SKM-1 treated with dmso at 0.1 percent for 144 hours (cell line): ENCODE data around the gene TRABD2B.

ENCODE experiments used
- DNase-seq: peaks from one replicate; lab custom pipeline; 2025; ENCODE audit not compliant: unreplicated experiment; lab: John Stamatoyannopoulos, UW

TRABD2B gene

DNA sequence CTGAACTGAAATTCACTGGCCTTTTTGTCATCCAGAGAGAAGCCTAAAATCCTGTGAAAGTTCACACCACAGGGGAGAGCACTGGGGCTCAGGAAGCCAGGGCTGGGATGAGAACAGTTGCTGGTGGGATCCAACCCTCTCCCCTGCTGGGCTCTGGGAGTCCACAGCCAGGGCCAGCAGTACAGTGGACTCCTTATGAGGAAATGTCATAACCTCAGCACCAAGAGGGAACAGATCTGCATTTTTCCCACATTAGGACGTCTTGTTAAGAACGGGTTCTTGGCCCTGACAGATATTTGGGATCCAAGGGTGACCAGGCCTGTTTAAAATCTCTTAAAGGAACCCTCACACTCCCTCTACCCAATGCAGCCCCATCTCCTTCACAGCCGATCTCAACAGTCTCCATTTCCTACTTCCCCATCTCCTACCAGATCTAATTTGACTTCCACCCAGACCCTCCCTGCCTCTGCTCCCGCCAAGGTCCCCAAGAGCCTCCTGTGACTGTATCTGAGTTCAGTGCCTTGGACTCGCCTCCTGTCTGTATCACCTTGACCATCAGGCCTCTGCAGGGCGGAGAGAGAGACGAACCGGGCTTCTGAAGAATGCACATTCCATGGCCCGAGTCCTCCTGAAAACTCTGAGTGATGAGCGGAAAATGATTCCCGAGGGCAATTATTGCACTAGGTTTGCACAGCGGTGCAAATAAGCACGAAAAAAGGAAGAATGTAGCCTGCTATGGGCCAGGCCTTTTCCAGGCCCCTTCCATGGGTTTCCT is 159.9 kb downstream of the TRABD2B start:
- DNase-seq, result no peak

- no peak for DNase-seq
These were observed 161.8 kb downstream of the TRABD2B start for GRCh38 chr1:47835409-47835808.

DNA sequence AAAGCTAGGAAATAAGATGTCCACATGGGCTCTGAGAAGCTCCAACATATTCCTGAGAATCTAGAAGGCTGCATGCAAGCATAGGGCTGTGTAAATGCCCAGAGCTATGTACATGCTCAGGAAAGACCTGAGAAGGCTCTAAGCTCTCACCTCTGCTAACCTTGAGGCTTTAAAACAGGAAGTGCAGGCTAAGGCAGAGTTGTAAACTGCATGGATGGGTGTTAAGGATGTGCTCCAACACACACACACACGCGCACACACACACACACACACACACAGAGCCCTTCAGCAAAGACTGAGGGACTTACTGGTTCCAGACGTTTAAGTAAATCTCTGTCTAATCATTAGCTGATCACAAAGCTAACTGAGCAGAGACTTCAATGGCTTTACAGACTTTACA is 162.9 kb downstream of the TRABD2B start:
- DNase-seq, result no peak

DNA sequence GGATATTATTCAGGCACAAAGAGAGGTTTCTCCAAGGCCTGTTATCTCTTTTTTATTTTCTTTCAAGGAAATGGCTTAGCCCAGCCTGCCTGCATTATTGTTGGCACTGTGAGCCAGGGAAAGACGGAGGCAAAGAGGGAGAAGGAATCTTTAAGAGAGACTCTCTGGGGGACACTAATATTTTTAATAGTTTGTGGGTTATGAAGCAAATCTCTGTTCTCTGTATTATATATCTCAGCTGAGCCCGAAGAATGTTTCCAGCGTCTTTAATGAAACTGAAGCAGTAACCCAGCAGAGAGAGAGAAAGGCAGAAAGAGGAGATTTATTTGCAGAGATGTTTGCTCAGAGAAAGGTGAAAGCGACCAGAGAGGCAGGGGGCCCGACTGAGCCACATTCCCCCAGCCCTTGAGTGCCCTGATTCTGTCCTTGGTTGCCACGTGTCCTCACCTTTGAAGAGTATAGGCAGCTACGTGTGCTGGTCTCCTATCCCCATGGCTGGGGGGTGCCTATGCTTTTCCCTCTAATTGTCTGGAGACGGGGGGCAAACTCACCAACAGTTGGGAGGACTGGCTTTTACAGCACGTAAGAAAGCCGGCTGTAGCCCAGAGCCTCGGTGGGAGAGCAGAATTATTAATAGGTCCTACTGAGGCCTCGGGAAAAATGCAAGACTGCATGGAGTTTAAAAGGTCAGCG is 166.4 kb downstream of the TRABD2B start:
- no peak for DNase-seq

DNA sequence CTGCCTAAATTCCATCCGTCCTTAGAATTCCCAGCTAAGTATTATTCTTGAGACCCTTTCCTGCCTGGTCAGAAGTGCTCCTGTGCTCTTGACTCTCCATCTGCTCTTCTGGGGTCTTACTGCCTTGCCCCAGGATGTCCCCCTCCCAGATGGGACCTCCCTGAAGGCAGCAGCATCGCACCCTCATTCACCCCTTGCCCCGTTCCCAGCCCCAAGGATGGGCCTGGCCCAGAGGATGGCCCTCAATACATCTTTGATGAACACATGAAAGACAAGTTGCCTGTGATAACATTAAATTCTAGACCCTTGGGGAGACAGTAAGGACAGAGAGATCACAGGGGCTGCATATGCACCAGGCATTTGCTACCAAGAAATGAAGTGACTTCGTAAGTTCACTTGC is 167.2 kb downstream of the TRABD2B start:
- no peak for DNase-seq

DNA sequence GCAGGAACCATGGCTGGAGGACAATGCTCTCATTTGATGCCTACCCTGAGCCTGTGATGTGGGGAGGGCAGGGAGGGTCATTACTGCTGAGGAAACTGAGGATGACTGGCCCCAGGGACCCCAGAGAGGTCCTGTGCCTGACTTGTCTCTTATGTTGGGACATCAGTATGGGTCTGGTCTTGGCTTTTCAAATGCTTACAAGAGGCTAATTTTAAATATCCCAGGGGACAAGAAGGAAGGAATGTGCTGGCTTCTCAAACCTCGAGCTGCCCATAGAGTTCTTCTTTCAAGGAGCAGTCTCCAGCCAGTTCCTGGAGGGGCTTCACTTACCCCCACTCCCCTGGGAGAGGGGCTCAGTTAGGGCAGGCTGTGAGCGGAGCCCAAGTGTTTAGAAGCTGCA is 168.2 kb downstream of the TRABD2B start:
- no peak for DNase-seq

DNA sequence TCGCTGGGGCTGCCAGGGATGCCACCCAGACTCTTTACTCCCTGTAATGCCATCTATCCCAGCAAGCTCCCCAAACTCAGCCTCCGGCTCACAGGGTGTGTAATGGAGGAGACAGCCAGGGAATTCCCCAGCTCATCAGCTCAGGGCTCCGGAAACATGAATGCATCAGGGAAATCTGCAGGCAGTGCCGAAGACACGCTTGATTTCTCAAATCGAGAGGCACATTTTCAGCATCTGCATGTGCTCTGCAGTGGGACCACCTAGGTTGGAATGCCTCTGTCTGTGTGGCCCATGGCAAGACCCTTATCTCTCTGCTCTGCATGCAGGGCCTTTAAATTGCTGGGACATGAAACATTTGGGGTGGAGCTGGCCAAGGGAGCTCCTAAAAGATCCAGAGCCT is 170.1 kb downstream of the TRABD2B start:
- no peak for DNase-seq

DNA sequence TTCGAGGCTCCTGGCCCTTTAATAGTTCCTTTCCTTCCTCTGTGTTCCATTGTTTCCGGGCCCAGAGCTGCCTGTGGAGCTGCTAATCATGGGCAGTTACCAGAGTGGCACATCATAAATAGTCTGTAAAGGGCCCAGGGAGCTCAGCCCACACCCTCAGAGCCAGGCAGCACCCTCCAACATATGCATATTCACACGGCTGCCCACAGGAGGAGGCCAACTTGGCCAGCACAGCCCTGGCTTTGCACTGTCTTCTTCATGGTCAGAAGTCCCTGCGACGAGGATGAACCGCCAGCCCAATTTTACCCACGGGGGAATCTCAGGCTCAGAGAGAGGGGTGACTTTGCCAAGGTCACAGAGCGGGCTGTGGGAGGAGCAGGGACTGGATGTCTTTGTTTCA is 172.5 kb downstream of the TRABD2B start:
- no peak for DNase-seq

DNA sequence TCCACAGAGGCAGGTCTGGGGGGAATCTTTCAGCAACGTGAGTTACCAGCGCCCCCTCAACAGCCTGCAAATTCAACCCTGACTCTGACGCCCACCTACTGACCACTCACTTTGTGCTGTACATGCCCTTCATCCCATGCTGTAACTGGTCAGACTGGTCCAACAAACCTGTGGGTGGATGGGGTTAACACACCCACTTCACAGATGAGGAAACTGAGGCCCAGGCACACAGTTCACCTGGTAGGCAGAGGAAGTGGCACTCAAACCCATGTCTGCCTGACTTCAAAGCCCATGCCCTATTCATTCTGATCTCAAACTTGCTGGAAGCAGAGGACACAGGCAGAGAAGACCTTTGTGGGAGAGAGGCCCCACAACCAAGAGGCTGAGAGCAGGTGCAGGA is 172.9 kb downstream of the TRABD2B start:
- DNase-seq, result no peak

DNA sequence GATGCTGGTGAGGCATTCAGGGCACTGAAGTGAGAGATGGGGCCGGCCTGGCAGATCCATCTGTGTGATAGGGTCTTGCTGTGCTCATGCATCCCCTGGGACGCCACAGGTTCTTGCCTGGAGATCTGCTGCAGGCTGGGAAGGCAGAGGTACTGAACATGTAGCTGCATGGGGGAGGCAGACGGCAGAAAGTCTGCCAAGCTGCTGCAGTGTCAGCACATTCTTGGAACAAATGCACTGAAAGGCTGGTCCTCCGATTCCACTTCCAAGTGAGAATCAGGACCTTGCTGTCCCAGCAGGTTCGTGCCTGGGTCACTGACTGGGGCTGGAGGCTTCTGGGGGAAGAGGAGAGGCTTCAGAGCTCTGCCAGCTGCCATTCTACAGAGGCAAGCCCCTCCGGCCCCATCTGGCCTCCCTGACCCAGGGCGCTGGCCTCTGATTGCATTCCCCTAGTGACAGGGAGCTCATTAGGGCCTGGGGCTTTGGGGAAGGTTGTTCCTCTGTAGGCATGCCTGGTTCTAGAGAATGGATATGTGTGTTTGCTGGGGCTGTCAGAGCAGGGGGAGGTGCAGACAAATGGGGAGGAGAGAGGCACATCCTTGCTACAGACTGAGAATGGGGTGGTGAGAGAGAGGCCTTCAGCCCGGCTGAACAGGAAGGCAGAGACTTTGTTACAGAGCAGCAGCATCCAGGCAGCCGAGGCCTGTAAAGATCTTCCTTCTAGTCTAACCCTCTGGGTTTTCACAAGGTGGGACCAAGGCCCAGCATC is 174.0 kb downstream of the TRABD2B start:
- no peak for DNase-seq

- DNase-seq, result no peak
These were observed 175.4 kb downstream of the TRABD2B start for GRCh38 chr1:47821760-47822159.

DNA sequence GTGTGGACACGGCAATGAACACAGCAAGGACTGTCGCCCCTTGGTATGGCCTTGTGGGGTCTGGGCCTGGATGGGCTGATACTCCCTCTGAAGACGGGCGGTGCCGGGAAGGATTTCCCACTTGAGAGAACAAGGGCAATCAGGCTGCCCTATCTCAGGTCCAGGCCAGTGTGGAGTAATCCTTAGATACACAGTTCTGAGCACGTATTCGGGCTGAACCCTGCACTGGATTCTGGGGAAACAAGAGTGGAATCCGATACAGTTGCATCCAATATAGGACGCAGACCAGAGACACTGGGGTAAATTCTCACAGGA is 177.7 kb downstream of the TRABD2B start:
- DNase-seq, result no peak

GRCh38 chr1:47818682-47819573 is 178.3 kb downstream of the TRABD2B start:
- no peak for DNase-seq

DNA sequence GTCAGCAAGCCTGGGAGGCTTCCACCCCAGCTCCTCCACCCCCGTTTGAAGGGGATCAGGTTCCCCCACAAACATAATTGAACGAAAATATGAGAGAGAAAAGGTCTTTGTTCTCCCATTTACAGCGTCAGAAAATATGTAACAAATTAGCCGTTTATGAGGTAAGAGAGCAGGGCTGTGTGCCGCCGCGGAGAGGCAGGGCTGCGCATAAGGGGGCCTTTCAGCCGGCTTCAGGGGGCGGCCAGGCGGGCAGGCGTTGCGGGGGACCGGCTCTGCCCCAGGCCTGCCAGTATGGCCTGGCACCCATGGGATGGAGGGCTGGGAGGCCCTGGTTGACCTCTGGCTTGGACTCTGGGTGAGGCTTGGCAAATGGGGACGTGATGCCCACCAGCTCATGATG is 179.3 kb downstream of the TRABD2B start:
- DNase-seq, result no peak

GRCh38 chr1:47816325-47817071 is 180.7 kb downstream of the TRABD2B start:
- DNase-seq, result no peak

GRCh38 chr1:47814612-47815395 is 182.4 kb downstream of the TRABD2B start:
- peak; percentile 12 for DNase-seq

- no peak for DNase-seq
These were observed 183.2 kb downstream of the TRABD2B start for GRCh38 chr1:47813970-47814369.

DNA sequence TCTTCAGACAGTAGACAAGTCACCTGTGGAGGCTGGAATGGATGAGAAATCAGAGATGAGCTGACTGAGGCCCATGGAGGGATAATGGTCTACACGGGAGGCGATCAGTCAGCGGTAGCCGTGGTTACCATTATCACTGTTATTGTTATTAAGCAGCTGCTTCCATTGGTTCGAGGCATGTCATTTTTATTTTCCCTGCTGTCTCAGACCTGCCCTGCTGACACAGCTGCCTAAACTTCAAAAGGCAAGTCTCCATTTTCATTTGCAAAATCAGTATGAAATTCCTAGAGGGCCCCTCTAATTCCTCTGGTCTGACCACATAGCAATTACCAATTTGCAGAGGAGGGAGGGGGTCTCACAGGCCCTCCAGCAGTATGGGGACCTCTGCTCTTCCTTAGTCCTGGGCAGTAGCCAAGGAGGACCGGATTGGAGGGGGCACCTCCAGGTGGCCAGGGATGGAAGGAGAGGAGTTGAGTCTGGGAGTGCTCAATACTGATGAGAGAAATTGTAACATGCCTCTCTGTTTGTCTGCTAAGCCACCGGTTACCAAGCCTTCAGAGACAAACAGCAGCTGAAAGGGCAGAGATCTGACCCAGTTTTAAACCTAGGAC is 184.2 kb downstream of the TRABD2B start:
- DNase-seq, result no peak

DNA sequence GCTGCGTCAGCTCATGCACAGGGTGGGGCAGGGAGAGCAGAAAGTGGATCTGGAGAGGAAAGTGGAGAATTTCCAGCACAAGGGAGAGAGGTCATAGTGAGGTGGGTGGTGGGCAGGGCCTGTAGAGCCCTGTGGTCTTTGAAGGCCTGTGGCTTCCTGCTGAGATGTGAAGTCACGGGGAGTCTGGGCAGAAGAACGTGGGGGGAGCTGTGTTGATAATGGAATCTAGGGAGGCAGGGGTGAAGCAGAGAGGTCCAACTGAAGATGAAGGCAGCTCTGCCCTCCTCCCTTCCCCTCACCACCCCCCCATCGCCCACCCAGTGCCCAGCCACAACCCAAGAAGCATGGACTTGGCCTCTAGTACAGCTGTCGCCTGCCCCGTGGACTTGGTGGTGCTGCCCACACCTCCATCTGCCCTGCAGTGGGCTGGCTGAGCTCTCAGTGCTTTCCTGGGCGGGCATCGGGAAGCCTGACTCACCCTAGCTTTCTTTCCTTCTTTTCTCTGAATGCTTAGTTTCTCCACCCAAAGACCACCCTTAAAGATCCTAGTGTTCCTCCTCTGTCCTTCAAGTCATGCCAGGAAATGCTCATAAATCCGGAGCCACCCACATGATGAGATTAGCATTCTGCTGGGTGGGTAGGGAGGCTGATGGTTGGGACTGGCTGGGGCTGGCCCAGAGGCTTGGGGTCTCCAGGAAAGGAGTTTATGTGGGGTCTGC is 186.1 kb downstream of the TRABD2B start:
- no peak for DNase-seq
